Measurements from ENCODE around the gene LEF1.

Gene LEF1

DNA sequence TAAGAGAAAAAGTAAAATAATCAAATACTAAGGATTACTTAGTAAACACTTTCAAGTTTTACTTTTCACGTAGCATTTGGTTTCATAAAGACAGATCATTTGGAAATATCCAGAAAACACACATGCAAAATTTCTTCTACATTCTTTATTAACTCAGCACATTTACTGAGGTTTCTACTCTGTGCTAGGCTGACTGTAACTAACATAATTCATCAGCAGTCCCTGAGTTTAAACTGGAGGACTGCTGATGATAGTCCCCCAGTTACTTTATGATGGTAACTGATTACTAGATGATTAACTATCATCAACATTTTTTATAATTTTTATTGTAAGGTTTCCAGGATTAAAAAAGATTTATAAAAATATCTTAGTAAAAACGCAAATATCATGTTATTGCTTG is 12.3 kb downstream of the LEF1 start:
- in situ Hi-C loops (cut with HindIII; ENCODE audit: low pct_ligation_motif_present, low sequenced_read_pairs) = no loop called here
- H3K4me3 ChIP-seq (ENCODE audit: low read depth, low read length) = no peak overlapping the region
- no peak for DNase-seq
- no peaks in the 10 kb centered on the region for H3K36me3 ChIP-seq (replicated peaks)
- TF ChIP-seq, protein P1, sequence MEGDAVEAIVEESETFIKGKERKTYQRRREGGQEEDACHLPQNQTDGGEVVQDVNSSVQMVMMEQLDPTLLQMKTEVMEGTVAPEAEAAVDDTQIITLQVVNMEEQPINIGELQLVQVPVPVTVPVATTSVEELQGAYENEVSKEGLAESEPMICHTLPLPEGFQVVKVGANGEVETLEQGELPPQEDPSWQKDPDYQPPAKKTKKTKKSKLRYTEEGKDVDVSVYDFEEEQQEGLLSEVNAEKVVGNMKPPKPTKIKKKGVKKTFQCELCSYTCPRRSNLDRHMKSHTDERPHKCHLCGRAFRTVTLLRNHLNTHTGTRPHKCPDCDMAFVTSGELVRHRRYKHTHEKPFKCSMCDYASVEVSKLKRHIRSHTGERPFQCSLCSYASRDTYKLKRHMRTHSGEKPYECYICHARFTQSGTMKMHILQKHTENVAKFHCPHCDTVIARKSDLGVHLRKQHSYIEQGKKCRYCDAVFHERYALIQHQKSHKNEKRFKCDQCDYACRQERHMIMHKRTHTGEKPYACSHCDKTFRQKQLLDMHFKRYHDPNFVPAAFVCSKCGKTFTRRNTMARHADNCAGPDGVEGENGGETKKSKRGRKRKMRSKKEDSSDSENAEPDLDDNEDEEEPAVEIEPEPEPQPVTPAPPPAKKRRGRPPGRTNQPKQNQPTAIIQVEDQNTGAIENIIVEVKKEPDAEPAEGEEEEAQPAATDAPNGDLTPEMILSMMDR (IDR thresholded peaks at IDR 0.05; ENCODE audit: low read depth, low read length, missing control alignments) = no peak
- H3K27me3 ChIP-seq (replicated peaks) = no peaks in the 10 kb centered on the region
- H3K27ac ChIP-seq = no peak overlapping the region

DNA sequence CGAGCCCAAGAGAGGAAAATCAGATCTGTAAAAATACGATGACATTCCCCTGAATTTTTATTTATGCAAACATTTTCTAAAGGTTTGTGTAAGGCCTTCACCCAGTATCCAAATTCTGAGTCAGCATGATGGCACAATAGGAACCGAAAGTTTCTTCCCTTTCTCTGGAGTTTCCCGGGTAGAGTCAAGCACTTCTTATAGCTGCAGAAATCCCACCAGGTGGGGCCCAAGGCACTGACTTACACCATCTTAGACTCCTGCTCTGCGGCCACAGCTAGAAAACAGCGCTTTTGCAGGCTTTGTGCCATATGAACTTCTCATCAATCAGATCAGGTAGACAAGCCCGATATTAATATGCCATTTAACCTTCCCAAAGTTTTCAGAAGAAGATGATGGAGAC is 13.4 kb downstream of the LEF1 start:
- DNase-seq = no peak

DNA sequence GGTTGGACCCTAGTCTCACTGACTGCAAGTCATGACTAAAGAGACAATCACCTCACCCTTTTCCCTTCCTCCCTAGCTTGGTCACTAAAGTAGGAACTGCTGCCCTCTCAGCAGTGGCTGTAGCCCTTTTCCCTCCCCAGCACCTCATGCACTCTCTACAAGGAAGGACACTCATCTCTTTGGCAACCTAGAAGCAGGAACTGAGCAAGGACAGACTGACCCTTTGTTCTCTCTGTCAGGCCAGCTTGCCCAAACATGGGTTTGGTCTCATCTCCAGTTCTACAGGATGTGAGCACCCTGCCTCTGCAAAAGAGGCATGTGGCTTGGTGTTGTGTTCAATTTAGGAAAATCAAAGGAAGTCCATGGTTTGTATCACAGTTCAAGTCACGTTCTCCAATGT is 15.8 kb downstream of the LEF1 start:
- Histone ChIP-seq H3K27me3 (replicated peaks) (no peaks in the 10 kb centered on the region), H3K4me3 (ENCODE audit: low read depth, low read length) (no peak overlapping the region), H3K27ac (no peak overlapping the region), H3K36me3 (replicated peaks) (no peaks in the 10 kb centered on the region)
- DNase-seq = no peak
- in situ Hi-C loops (cut with HindIII; ENCODE audit: low pct_ligation_motif_present, low sequenced_read_pairs) = no loop called here
- TF ChIP-seq, protein P1 (IDR thresholded peaks at IDR 0.05; ENCODE audit: low read depth, low read length, missing control alignments) = no peak

More for the DNA sequence above, 13.4 kb downstream of the LEF1 start:
- Histone ChIP-seq H3K4me3 (ENCODE audit: low read depth, low read length) (no peak overlapping the region), H3K27ac (no peak overlapping the region), H3K36me3 (replicated peaks) (no peaks in the 10 kb centered on the region), H3K27me3 (replicated peaks) (no peaks in the 10 kb centered on the region)
- TF ChIP-seq, protein P1 (IDR thresholded peaks at IDR 0.05; ENCODE audit: low read depth, low read length, missing control alignments) = peak; percentile 63
- in situ Hi-C loops (cut with HindIII; ENCODE audit: low pct_ligation_motif_present, low sequenced_read_pairs) = no loop called here

DNA sequence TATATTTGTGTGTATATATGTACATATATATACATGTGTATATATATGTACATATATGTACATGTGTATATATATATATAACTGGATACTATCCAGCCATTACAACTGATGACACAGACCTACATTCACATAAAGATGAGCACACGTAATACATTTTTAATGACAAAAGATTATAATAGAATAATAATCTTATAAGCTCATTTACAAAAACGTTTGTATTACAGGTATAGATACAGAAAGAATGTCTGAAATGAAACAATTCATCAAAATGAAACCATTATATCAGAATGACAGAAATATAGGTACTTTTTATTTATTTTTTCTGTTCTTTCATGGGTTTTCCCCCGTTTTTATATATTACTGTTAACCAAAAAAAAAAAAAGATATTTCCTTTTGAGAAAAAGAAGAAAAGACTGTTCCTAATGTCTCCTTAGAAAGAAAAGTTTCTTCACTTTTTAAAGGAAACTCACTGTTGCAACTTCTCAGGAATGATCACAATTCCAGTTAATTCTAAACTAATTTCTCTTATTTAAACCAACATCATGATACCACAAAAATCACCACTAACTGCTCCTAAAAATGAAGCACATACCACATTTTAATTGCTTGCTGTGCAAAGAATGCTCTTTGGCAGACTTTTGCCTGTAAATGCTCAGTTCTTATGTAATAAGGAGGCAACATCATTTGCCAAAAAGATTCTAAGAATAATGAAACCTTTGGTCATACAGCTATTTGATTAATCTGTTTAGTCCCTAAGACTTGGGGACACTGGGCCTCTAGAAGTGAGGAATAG is 18.9 kb downstream of the LEF1 start:
- in situ Hi-C loops (cut with HindIII; ENCODE audit: low pct_ligation_motif_present, low sequenced_read_pairs) = no loop called here
- Histone ChIP-seq H3K27ac (no peak overlapping the region), H3K4me3 (ENCODE audit: low read depth, low read length) (no peak overlapping the region), H3K36me3 (replicated peaks) (no peaks in the 10 kb centered on the region), H3K27me3 (replicated peaks) (no peaks in the 10 kb centered on the region)
- TF ChIP-seq, protein P1 (IDR thresholded peaks at IDR 0.05; ENCODE audit: low read depth, low read length, missing control alignments) = no peak
- DNase-seq = no peak

DNA sequence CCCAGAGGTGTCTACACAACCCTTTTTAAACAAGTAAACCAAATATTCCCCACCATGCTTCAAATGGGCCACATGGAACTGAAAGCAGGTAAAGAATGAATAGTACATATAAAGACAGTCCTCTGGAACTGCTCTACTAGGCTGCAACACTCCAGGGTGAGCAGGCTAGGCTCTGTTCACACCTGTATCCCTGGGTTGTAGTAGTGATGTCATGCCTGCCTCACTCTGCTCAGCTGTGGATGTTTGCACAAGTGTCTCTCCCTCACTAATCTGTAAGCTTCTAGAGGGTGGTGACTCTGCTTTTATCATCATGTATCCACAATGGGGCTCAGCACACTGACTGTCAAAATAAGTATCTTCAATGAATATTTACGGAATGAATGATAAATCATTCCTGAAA is 20.4 kb downstream of the LEF1 start:
- TF ChIP-seq, protein P1 (IDR thresholded peaks at IDR 0.05; ENCODE audit: low read depth, low read length, missing control alignments) = no peak
- DNase-seq = no peak
- no peaks in the 10 kb centered on the region for H3K27me3 ChIP-seq (replicated peaks)
- in situ Hi-C loops (cut with HindIII; ENCODE audit: low pct_ligation_motif_present, low sequenced_read_pairs) = no loop called here
- H3K4me3 ChIP-seq (ENCODE audit: low read depth, low read length) = no peak overlapping the region
- no peak overlapping the region for H3K27ac ChIP-seq
- H3K36me3 ChIP-seq (replicated peaks) = no peaks in the 10 kb centered on the region

DNA sequence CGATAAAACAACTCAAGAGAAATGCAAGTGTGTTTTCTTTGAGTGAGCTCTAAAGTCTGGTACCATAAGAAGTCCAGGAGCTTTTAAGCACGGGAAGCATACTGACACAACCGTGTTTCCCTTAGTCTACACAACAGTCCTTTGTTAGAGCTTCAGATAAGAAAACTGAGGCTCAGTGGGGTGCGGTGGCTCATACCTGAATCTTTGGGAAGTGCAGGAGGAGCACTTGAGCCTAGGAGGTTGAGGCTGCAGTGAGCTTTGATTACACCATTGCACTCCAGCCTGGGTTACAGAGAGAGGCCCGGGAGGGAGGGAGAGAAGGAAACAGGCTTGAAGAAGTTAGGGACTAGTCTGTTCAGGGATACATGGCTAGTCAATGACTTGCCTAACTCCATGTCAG is 21.9 kb downstream of the LEF1 start:
- Histone ChIP-seq H3K27ac (no peak overlapping the region), H3K27me3 (replicated peaks) (no peaks in the 10 kb centered on the region), H3K4me3 (ENCODE audit: low read depth, low read length) (no peak overlapping the region), H3K36me3 (replicated peaks) (no peaks in the 10 kb centered on the region)
- in situ Hi-C loops (cut with HindIII; ENCODE audit: low pct_ligation_motif_present, low sequenced_read_pairs) = no loop called here
- DNase-seq = no peak
- TF ChIP-seq, protein P1 (IDR thresholded peaks at IDR 0.05; ENCODE audit: low read depth, low read length, missing control alignments) = no peak

All from brain microvascular endothelial cell (primary cell).